H9 (cell line): Measurements from ENCODE around the gene ARHGEF9. TPM values are rescaled to one million over a fixed set of nuclear protein-coding genes. Genes with fewer than 3 reads are reported as not detected.

ENCODE experiments used
- DNase-seq: peaks from one replicate; pipeline ENCODE4 v3.0.0-alpha.2; 2017
- H2AFZ ChIP-seq: one replicate; pipeline ENCODE4 v1.6.1; 2013; ENCODE audit warnings: mild to moderate bottlenecking, low read length, control low read depth, moderate library complexity
- H2AK5ac ChIP-seq: 2 replicates; pipeline ENCODE4 v1.6.1; 2013; ENCODE audit warnings: low read length, control low read depth, mixed read lengths; ENCODE audit not compliant: insufficient read length
- H2BK120ac ChIP-seq: one replicate; pipeline ENCODE4 v1.6.1; 2013; ENCODE audit warnings: low read depth, mild to moderate bottlenecking, low read length, control low read depth, inconsistent platforms; ENCODE audit not compliant: poor library complexity, severe bottlenecking
- H2BK12ac ChIP-seq: 2 replicates; pipeline ENCODE4 v1.6.1; 2013; ENCODE audit warnings: low read length, control low read depth, mixed read lengths, low read depth; ENCODE audit not compliant: insufficient read length
- H2BK15ac ChIP-seq: 2 replicates; pipeline ENCODE4 v1.6.1; 2013; ENCODE audit warnings: low read depth, low read length, control low read depth
- H2BK20ac ChIP-seq: one replicate; pipeline ENCODE4 v1.6.1; 2013; ENCODE audit warnings: low read depth, mild to moderate bottlenecking, low read length, control low read depth, inconsistent platforms; ENCODE audit not compliant: poor library complexity, severe bottlenecking
- H2BK5ac ChIP-seq: 2 replicates; pipeline ENCODE4 v1.6.1; 2013; ENCODE audit warnings: low read length, control low read depth, mixed read lengths; ENCODE audit not compliant: insufficient read length
- H3K14ac ChIP-seq: 2 replicates; pipeline ENCODE4 v1.6.1; 2013; ENCODE audit warnings: low read length, control low read depth; ENCODE audit not compliant: insufficient read depth
- H3K18ac ChIP-seq: 2 replicates; pipeline ENCODE4 v1.6.1; 2013; ENCODE audit warnings: low read depth, mild to moderate bottlenecking, mixed read lengths, low read length, control low read depth; ENCODE audit not compliant: insufficient read length
- H3K23ac ChIP-seq: 2 replicates; pipeline ENCODE4 v1.6.1; 2013; ENCODE audit warnings: low read length, control low read depth, mixed read lengths, low read depth; ENCODE audit not compliant: insufficient read length
- H3K23me2 ChIP-seq: 2 replicates; pipeline ENCODE4 v1.6.1; 2013; ENCODE audit warnings: low read depth, mild to moderate bottlenecking, mixed read lengths, low read length, control low read depth; ENCODE audit not compliant: insufficient read length, poor library complexity, severe bottlenecking
- H3K27ac ChIP-seq: 2 replicates; pipeline ENCODE4 v1.5.1; 2013; ENCODE audit warnings: low read length, control low read depth, mixed read lengths, low read depth; ENCODE audit not compliant: insufficient read length
- H3K27me3 ChIP-seq: 2 replicates; pipeline ENCODE4 v1.6.1; 2013; ENCODE audit warnings: low read length, control low read depth, inconsistent platforms; ENCODE audit not compliant: insufficient read depth
- H3K4ac ChIP-seq: 2 replicates; pipeline ENCODE4 v1.6.1; 2013; ENCODE audit warnings: low read depth, mild to moderate bottlenecking, control low read depth, inconsistent platforms, low read length, moderate library complexity
- H3K4me1 ChIP-seq: 2 replicates; pipeline ENCODE4 v1.6.1; 2013; ENCODE audit warnings: low read length, control low read depth, inconsistent platforms; ENCODE audit not compliant: insufficient read depth
- H3K4me2 ChIP-seq: 2 replicates; pipeline ENCODE4 v1.6.1; 2013; ENCODE audit warnings: low read length, control low read depth, mixed read lengths; ENCODE audit not compliant: insufficient read length, insufficient read depth
- H3K56ac ChIP-seq: 2 replicates; pipeline ENCODE4 v1.6.1; 2013; ENCODE audit warnings: low read depth, mild to moderate bottlenecking, mixed read lengths, low read length, control low read depth; ENCODE audit not compliant: insufficient read length
- H3K79me1 ChIP-seq: 2 replicates; pipeline ENCODE4 v1.6.1; 2013; ENCODE audit warnings: low read depth, mild to moderate bottlenecking, moderate library complexity, low read length, control low read depth, inconsistent platforms; ENCODE audit not compliant: insufficient read depth, poor library complexity, severe bottlenecking
- H3K79me2 ChIP-seq: 2 replicates; pipeline ENCODE4 v1.6.1; 2013; ENCODE audit warnings: low read length, control low read depth, inconsistent platforms; ENCODE audit not compliant: insufficient read depth
- H3K9ac ChIP-seq: 2 replicates; pipeline ENCODE4 v1.6.1; 2013; ENCODE audit warnings: low read length, control low read depth, mixed read lengths; ENCODE audit not compliant: insufficient read length; ENCODE audit errors: extremely low read depth
- H3K9me3 ChIP-seq: one replicate; pipeline ENCODE4 v1.6.1; 2013; ENCODE audit warnings: low read depth, low read length, inconsistent platforms; ENCODE audit not compliant: control insufficient read depth
- H3T11ph ChIP-seq: one replicate; pipeline ENCODE4 v1.6.1; 2013; ENCODE audit warnings: mild to moderate bottlenecking, low read length, control low read depth, inconsistent platforms
- H4K20me1 ChIP-seq: one replicate; pipeline ENCODE4 v1.6.1; 2013; ENCODE audit not compliant: control insufficient read depth, insufficient read length, insufficient read depth
- H4K5ac ChIP-seq: 2 replicates; pipeline ENCODE4 v1.6.1; 2013; ENCODE audit warnings: low read depth, mild to moderate bottlenecking, mixed read lengths, low read length, control low read depth; ENCODE audit not compliant: insufficient read length
- H4K8ac ChIP-seq: replicated peaks from 2 replicates; pipeline ENCODE4 v1.6.1; 2013; ENCODE audit warnings: low read length, control low read depth, mixed read lengths, low read depth; ENCODE audit not compliant: insufficient read length
- H4K91ac ChIP-seq: 2 replicates; pipeline ENCODE4 v1.6.1; 2013; ENCODE audit warnings: low read depth, mild to moderate bottlenecking, moderate library complexity, mixed read lengths, low read length, control low read depth; ENCODE audit not compliant: insufficient read length
- H3K27ac Mint-ChIP-seq, 3 experiments: 2 replicates in 2 of 3; 3 replicates in 1 of 3; pipeline ENCODE4 v1.8.0; 2020 to 2021; ENCODE audit warnings: mixed read lengths in 3 of 3, mild to moderate bottlenecking in 1 of 3, moderate library complexity in 1 of 3
- H3K27me3 Mint-ChIP-seq: 2 replicates; pipeline ENCODE4 v1.8.0; 2021; ENCODE audit warnings: low read depth, mild to moderate bottlenecking, moderate library complexity, mixed read lengths
- H3K36me3 Mint-ChIP-seq, 3 experiments: 2 replicates in 2 of 3; 3 replicates in 1 of 3; pipeline ENCODE4 v1.8.0; 2020 to 2021; ENCODE audit warnings: low read depth in 3 of 3, mixed read lengths in 3 of 3; ENCODE audit not compliant: insufficient read depth in 1 of 3
- H3K4me1 Mint-ChIP-seq, 2 experiments: 2 replicates each; pipeline ENCODE4 v1.8.0; 2020; ENCODE audit warnings: mixed read lengths in 2 of 2
- H3K4me3 Mint-ChIP-seq, 2 experiments: 2 replicates in 1 of 2; 3 replicates in 1 of 2; pipeline ENCODE4 v1.8.0; 2020 to 2021; ENCODE audit warnings: mild to moderate bottlenecking in 2 of 2, mixed read lengths in 2 of 2, moderate library complexity in 1 of 2
- H3K9me3 Mint-ChIP-seq, 2 experiments: 2 replicates in 1 of 2; 3 replicates in 1 of 2; pipeline ENCODE4 v1.8.0; 2020; ENCODE audit warnings: mild to moderate bottlenecking in 2 of 2, mixed read lengths in 2 of 2, moderate library complexity in 1 of 2
- WGBS: extraction: QIAGEN DNeasy Blood & Tissue Kit; methylation state at CpG from one replicate; pipeline ENCODE4 v1.1.7; 2013; ENCODE audit warnings: missing lambda C conversion rate, low lambda C conversion rate, mixed read lengths; ENCODE audit not compliant: insufficient read length; ENCODE audit errors: extremely low coverage; 5-methylcytosine and 5-hydroxymethylcytosine counted together
- total RNA-seq: library from RNA; stranded (reverse); gene quantifications from 2 replicates; pipeline ENCODE4 v1.2.1, GENCODE V29; 2021
- TF ChIP-seq, protein P1 (sequence below): fragments of 200-600 bp; sonication (generic); conservative IDR thresholded peaks from 3 replicates; pipeline ENCODE4 v1.8.0; 2021; ENCODE audit warnings: antibody characterized with exemption, mild to moderate bottlenecking

ARHGEF9 gene
- total RNA-seq, 1 experiment from 2014 or later, result 26.4 TPM

DNA sequence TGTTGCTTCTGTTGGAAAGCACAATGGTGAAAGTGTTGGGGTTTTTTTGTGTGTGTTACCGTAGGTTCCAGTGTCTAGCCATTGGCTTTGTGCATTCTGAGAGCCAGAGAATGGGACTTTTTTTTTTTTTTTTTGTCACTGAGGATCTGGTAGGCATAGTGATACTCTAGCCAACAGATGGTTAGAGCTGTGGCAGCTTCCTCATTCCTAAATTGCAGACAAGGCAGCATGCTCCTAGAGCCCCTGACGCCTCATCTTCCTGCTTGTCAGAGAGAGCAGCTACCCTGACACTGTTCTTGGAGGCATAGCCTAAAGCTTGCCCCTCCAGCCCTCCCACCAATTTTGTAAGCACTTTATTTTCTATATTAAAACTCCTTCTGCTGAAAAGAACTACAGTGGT, 27.0 kb downstream of the ARHGEF9 start:
- Histone ChIP-seq H3K27me3 (no peaks in the 10 kb centered on the region), H3K4ac (no peak overlapping the region), H3T11ph (no peak overlapping the region), H2BK120ac (no peak overlapping the region), H4K91ac (no peak overlapping the region), H4K5ac (no peak overlapping the region), H3K23me2 (peaks cover 5% of the 10 kb centered on the region), H2BK20ac (no peak overlapping the region), H3K27ac (no peak overlapping the region), H2BK12ac (no peak overlapping the region), H3K18ac (no peak overlapping the region), H3K56ac (no peak overlapping the region), H2AFZ (no peak overlapping the region), H3K9ac (no peak overlapping the region), H3K79me2 (no peaks in the 10 kb centered on the region), H3K4me1 (no peaks in the 10 kb centered on the region; the same call in 1 of the 2 replicates), H3K9me3 (peaks cover 56% of the 10 kb centered on the region), H2BK5ac (no peak overlapping the region), H4K8ac (no peak overlapping the region), H4K20me1 (no peaks in the 10 kb centered on the region), H3K23ac (no peak overlapping the region), H2BK15ac (no peak overlapping the region), H2AK5ac (no peak overlapping the region), H3K14ac (no peak overlapping the region), H3K4me2 (no peak overlapping the region), H3K79me1 (no peaks in the 10 kb centered on the region)
- Mint-ChIP-seq H3K36me3 (peaks cover 0 to 4% (median 3%) of the 10 kb centered on the region in 3 experiments; a peak in 4 of 7 replicates), H3K27me3 (no peaks in the 10 kb centered on the region; the same call in 1 of the 2 replicates), H3K9me3 (peaks cover 66 to 68% of the 10 kb centered on the region in 2 experiments), H3K4me1 (peaks cover 13 to 22% of the 10 kb centered on the region in 2 experiments), H3K4me3 (no peak overlapping the region), H3K27ac (no peak overlapping the region)
- TF ChIP-seq, protein P1, sequence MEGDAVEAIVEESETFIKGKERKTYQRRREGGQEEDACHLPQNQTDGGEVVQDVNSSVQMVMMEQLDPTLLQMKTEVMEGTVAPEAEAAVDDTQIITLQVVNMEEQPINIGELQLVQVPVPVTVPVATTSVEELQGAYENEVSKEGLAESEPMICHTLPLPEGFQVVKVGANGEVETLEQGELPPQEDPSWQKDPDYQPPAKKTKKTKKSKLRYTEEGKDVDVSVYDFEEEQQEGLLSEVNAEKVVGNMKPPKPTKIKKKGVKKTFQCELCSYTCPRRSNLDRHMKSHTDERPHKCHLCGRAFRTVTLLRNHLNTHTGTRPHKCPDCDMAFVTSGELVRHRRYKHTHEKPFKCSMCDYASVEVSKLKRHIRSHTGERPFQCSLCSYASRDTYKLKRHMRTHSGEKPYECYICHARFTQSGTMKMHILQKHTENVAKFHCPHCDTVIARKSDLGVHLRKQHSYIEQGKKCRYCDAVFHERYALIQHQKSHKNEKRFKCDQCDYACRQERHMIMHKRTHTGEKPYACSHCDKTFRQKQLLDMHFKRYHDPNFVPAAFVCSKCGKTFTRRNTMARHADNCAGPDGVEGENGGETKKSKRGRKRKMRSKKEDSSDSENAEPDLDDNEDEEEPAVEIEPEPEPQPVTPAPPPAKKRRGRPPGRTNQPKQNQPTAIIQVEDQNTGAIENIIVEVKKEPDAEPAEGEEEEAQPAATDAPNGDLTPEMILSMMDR, result no peak
- DNase-seq, result no peak
- WGBS, result no CpG with 5 or more reads among the region's 2 CpGs
